ENCODE data around the gene PDC. TPM values are rescaled to one million over a fixed set of nuclear protein-coding genes. Genes with fewer than 3 reads are reported as not detected.

Gene PDC
- total and polyA plus RNA-seq, 9 of the 15 experiments (the other 6 are each of a cell fraction or from before 2014, with no cell fraction given) = not detected

- no peak for TF ChIP-seq ATF6 (CRISPR knock-in tag; IDR thresholded peaks at IDR 0.05)
- no peak for TF ChIP-seq CAMTA2 (CRISPR knock-in tag; conservative IDR thresholded peaks at IDR 0.05)
- TF ChIP-seq PRDM10 (IDR thresholded peaks at IDR 0.05; ENCODE audit: partially characterized antibody) = no peak
These were observed 41.2 kb upstream of the PDC start (continued) for GRCh38 chr1:186502087-186502486.

- Histone ChIP-seq H3K4me3 (no peak overlapping the region), H3K36me3 (ENCODE audit: control insufficient read depth, insufficient read depth, low read length) (no peaks in the 10 kb centered on the region), H2AFZ (ENCODE audit: low read depth, low read length) (no peak overlapping the region), H4K20me1 (replicated peaks; ENCODE audit: control insufficient read depth, insufficient read depth, low read length) (no peaks in the 10 kb centered on the region), H3K27ac (ENCODE audit: extremely low read depth, low read depth, low read length) (no peak overlapping the region), H3K4me1 (replicated peaks in 1 of 2; ENCODE audit: control insufficient read depth in 2 of 2, insufficient read depth in 2 of 2, low read length in 2 of 2) (no peaks in the 10 kb centered on the region), H3K9ac (ENCODE audit: insufficient read depth in 1 of 2, low read depth in 2 of 2, low read length in 2 of 2) (no peak overlapping the region), H3K27me3 (ENCODE audit: control insufficient read depth in 2 of 2, insufficient read depth in 2 of 2, low read length in 2 of 2) (no peaks in the 10 kb centered on the region), H3K9me3 (replicated peaks; ENCODE audit: control insufficient read depth, insufficient read depth, low read depth, low read length) (no peaks in the 10 kb centered on the region), H3K4me2 (ENCODE audit: insufficient read depth, low read length) (no peak overlapping the region), H3K9me1 (ENCODE audit: control insufficient read depth, insufficient read depth, low read length) (no peaks in the 10 kb centered on the region), H3K79me2 (ENCODE audit: control insufficient read depth, insufficient read depth, low read length) (no peaks in the 10 kb centered on the region)
- ChIA-PET CTCF (ENCODE audit: low intra/inter-chr PET ratio) (no interaction called here), POLR2A (no interaction called here)
- no peak for ATAC-seq
- in situ Hi-C loops (cut with MboI) (no loop called here), intact Hi-C loops (cut with micrococcal nuclease) (no loop called here)
- 0% methylated on average over 1 of the region's 1 CpG for WGBS (ENCODE audit: insufficient coverage, low coverage, missing lambda C conversion rate)
- no TSS peak for BruUV-seq (replicated peaks)
- no peak for DNase-seq (ENCODE audit: extremely low read depth in 1 of 4, low spot score in 3 of 4)
- no peak for FAIRE-seq
- no peak for TF ChIP-seq HOXB6 (CRISPR knock-in tag; IDR thresholded peaks at IDR 0.05; ENCODE audit: borderline replicate concordance)
- no peak for TF ChIP-seq SREBF2 (CRISPR knock-in tag; IDR thresholded peaks at IDR 0.05)
- TF ChIP-seq, protein P1, sequence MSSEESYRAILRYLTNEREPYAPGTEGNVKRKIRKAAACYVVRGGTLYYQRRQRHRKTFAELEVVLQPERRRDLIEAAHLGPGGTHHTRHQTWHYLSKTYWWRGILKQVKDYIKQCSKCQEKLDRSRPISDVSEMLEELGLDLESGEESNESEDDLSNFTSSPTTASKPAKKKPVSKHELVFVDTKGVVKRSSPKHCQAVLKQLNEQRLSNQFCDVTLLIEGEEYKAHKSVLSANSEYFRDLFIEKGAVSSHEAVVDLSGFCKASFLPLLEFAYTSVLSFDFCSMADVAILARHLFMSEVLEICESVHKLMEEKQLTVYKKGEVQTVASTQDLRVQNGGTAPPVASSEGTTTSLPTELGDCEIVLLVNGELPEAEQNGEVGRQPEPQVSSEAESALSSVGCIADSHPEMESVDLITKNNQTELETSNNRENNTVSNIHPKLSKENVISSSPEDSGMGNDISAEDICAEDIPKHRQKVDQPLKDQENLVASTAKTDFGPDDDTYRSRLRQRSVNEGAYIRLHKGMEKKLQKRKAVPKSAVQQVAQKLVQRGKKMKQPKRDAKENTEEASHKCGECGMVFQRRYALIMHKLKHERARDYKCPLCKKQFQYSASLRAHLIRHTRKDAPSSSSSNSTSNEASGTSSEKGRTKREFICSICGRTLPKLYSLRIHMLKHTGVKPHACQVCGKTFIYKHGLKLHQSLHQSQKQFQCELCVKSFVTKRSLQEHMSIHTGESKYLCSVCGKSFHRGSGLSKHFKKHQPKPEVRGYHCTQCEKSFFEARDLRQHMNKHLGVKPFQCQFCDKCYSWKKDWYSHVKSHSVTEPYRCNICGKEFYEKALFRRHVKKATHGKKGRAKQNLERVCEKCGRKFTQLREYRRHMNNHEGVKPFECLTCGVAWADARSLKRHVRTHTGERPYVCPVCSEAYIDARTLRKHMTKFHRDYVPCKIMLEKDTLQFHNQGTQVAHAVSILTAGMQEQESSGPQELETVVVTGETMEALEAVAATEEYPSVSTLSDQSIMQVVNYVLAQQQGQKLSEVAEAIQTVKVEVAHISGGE (CRISPR knock-in tag; IDR thresholded peaks at IDR 0.05) = no peak
These were observed 39.9 kb upstream of the PDC start for GRCh38 chr1:186500804-186501203.
